Smooth muscle cell (in vitro differentiated cells): ENCODE data around the gene MFRP. TPM values are rescaled to one million over a fixed set of nuclear protein-coding genes. Genes with fewer than 3 reads are reported as not detected.

Experiments
- DNase-seq: peaks from one replicate; lab custom pipeline; 2025; ENCODE audit not compliant: unreplicated experiment; lab: John Stamatoyannopoulos, UW
- H2AFZ ChIP-seq: fragments of 200-600 bp; sonication (generic); 2 replicates; pipeline ENCODE4 v1.6.0; 2016; ENCODE audit warnings: antibody characterized with exemption, low read depth, mild to moderate bottlenecking
- H3F3A ChIP-seq: fragments of 200-600 bp; sonication (generic); 2 replicates; pipeline ENCODE4 v1.6.0; 2017; ENCODE audit warnings: antibody characterized with exemption, low read depth
- H3K27ac ChIP-seq: fragments of 200-600 bp; sonication (generic); 2 replicates; pipeline ENCODE4 v1.5.1; 2016; ENCODE audit warnings: low read depth, mild to moderate bottlenecking
- H3K27me3 ChIP-seq: fragments of 200-600 bp; sonication (generic); 2 replicates; pipeline ENCODE4 v1.6.1; 2016; ENCODE audit warnings: low read depth, mild to moderate bottlenecking
- H3K36me3 ChIP-seq: fragments of 200-600 bp; sonication (generic); 2 replicates; pipeline ENCODE4 v1.5.1; 2016; ENCODE audit warnings: low read depth
- H3K4me1 ChIP-seq: fragments of 200-600 bp; sonication (generic); 2 replicates; pipeline ENCODE4 v1.5.1; 2016; ENCODE audit warnings: low read depth
- H3K4me2 ChIP-seq: fragments of 200-600 bp; sonication (generic); 2 replicates; pipeline ENCODE4 v1.6.0; 2016; ENCODE audit warnings: mild to moderate bottlenecking
- H3K4me3 ChIP-seq: fragments of 200-600 bp; sonication (generic); 2 replicates; pipeline ENCODE4 v1.5.1; 2016; ENCODE audit warnings: mild to moderate bottlenecking
- H3K79me2 ChIP-seq: fragments of 200-600 bp; sonication (generic); 2 replicates; pipeline ENCODE4 v1.6.0; 2016; ENCODE audit warnings: low read depth, mild to moderate bottlenecking
- H3K9ac ChIP-seq: fragments of 200-600 bp; sonication (generic); 2 replicates; pipeline ENCODE4 v1.6.0; 2016; ENCODE audit warnings: low read depth
- H3K9me3 ChIP-seq: fragments of 200-600 bp; sonication (generic); replicated peaks from 2 replicates; pipeline ENCODE4 v1.5.1; 2016; ENCODE audit warnings: low read depth
- H4K20me1 ChIP-seq: fragments of 200-600 bp; sonication (generic); 2 replicates; pipeline ENCODE4 v1.6.0; 2016; ENCODE audit warnings: low read depth
- CTCF ChIP-seq: fragments of 200-600 bp; sonication (generic); IDR thresholded peaks from 2 replicates; pipeline ENCODE4 v1.5.1; 2017; ENCODE audit warnings: borderline replicate concordance, mild to moderate bottlenecking, antibody characterized with exemption; ENCODE audit not compliant: insufficient read depth, poor library complexity, severe bottlenecking
- WGBS: methylation state at CpG from one replicate; pipeline ENCODE4 v1.1.7; 2016; ENCODE audit warnings: low lambda C conversion rate; 5-methylcytosine and 5-hydroxymethylcytosine counted together
- polyA plus RNA-seq: library from polyadenylated mRNA; unstranded; fragments of >200 nt; fragmentation: Nextera tagmentation; extraction: Ambion mirVana; gene quantifications from 2 replicates; pipeline ENCODE4 v1.2.1, GENCODE V29; 2016
- total RNA-seq: library from RNA; depleted of rRNA; stranded (reverse); fragments of >200 nt; gene quantifications from 2 replicates; pipeline ENCODE4 v1.2.3, GENCODE V29; 2014

MFRP gene
- total and polyA plus RNA-seq, 2 experiments from 2014 or later: not detected

DNA sequence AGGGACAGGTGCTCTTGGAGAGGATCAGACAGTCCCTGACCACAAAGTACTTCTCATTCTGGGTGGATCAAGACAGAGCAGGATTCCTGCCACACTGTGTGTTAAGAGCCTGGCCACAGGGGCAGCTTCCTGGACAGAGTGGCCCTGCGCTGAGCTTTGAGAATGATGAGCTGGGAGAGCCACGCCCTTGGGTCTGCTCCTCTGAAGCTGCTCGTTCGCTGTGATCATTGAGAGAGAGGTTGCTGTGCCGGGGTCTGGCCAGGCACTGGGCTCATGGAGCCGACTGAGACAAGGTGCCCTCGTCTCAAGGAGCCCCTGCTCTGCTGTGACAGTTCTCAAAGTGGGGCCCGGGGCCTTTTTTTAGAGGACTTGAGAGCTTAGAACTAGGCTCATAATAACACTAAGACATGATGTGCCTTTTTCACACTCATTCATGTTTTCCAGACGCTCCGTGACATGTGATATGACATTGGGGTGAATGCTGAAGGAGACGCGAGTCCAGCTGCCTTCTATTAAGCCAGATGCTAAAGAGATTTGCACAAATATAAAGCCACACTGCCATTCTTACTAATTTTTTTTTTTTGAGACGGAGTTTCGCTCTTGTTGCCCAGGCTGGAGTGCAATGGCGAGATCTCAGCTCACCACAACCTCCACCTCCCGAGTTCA is 1.6 kb upstream of the MFRP start:
- no peak overlapping the region for H2AFZ ChIP-seq
- H3F3A ChIP-seq: no peaks in the 10 kb centered on the region
- H3K4me1 ChIP-seq: no peaks in the 10 kb centered on the region
- no peaks in the 10 kb centered on the region for H3K79me2 ChIP-seq
- no peak overlapping the region for H3K4me2 ChIP-seq
- H3K9me3 ChIP-seq: no peaks in the 10 kb centered on the region
- WGBS: 75% methylated on average over 16 of the region's 16 CpGs
- H4K20me1 ChIP-seq: no peaks in the 10 kb centered on the region
- TF ChIP-seq CTCF: no peak
- peaks cover 3% of the 10 kb centered on the region for H3K27me3 ChIP-seq
- H3K27ac ChIP-seq: no peak overlapping the region
- H3K4me3 ChIP-seq: no peak overlapping the region
- no peak for DNase-seq
- H3K36me3 ChIP-seq: no peaks in the 10 kb centered on the region
- H3K9ac ChIP-seq: no peak overlapping the region

DNA sequence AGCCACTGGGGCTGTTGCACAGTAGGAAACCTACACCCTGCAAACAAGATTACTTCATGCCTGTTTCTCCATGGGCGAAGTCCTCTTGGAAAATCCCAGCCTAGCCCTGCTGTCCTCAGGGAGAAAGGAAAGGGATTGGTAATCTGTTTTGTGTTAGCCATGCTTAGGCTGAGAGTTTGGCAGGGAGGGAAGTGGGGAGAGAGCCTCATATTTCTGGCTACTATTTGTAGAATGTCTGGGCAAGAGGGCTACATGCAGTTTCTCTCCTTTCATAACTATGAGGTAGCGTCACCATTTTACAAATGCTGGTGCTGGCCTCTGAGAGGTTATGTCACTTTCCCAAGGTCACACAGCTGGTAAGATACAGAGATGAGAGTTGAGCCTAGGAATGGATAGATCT is 737 bp upstream of the MFRP start:
- Histone ChIP-seq H3K9ac (no peak overlapping the region), H3K4me1 (no peaks in the 10 kb centered on the region), H3K36me3 (no peaks in the 10 kb centered on the region), H3K9me3 (no peaks in the 10 kb centered on the region), H3F3A (no peaks in the 10 kb centered on the region), H3K4me2 (no peak overlapping the region), H3K4me3 (no peak overlapping the region), H3K79me2 (no peaks in the 10 kb centered on the region), H4K20me1 (no peaks in the 10 kb centered on the region), H3K27me3 (peaks cover 10% of the 10 kb centered on the region), H2AFZ (no peak overlapping the region), H3K27ac (no peak overlapping the region)
- 62% methylated on average over 2 of the region's 2 CpGs for WGBS
- no peak for DNase-seq
- TF ChIP-seq CTCF: no peak

- Histone ChIP-seq H3K79me2 (no peaks in the 10 kb centered on the region), H3F3A (no peaks in the 10 kb centered on the region)
- no peak for DNase-seq
Measured at GRCh38 chr11:119345685-119346084, 820 bp downstream of the MFRP start.

More at GRCh38 chr11:119345685-119346084, 820 bp downstream of the MFRP start:
- no peaks in the 10 kb centered on the region for H3K36me3 ChIP-seq
- no peak overlapping the region for H3K9ac ChIP-seq
- H3K4me1 ChIP-seq: peaks cover 6% of the 10 kb centered on the region
- H3K4me2 ChIP-seq: no peak overlapping the region
- H3K4me3 ChIP-seq: no peak overlapping the region
- H2AFZ ChIP-seq: no peak overlapping the region
- TF ChIP-seq CTCF: no peak
- WGBS: 82% methylated on average over 12 of the region's 12 CpGs
- H3K27ac ChIP-seq: no peak overlapping the region
- H3K9me3 ChIP-seq: no peaks in the 10 kb centered on the region
- H4K20me1 ChIP-seq: no peaks in the 10 kb centered on the region
- peaks cover 26% of the 10 kb centered on the region for H3K27me3 ChIP-seq
